Osteoblast (primary cell): ENCODE measurements around the gene PSTPIP1. TPM values are rescaled to one million over a fixed set of nuclear protein-coding genes. Genes with fewer than 3 reads are reported as not detected.

Experiments
- DNase-seq: peaks from one replicate; pipeline ENCODE4 v3.0.0; 2011; ENCODE audit warnings: low spot score, mixed read lengths; ENCODE audit not compliant: insufficient read length; ENCODE audit errors: missing footprints
- H2AFZ ChIP-seq: 2 replicates; pipeline ENCODE4 v1.6.0; 2011; ENCODE audit warnings: mild to moderate bottlenecking, low read length
- H3K27ac ChIP-seq: 2 replicates; pipeline ENCODE4 v1.5.1; 2011; ENCODE audit warnings: mild to moderate bottlenecking, low read depth, low read length, moderate library complexity
- H3K27me3 ChIP-seq: 2 replicates; pipeline ENCODE4 v1.6.0; 2012; ENCODE audit warnings: mild to moderate bottlenecking, control low read depth, inconsistent platforms, low read length, moderate library complexity; ENCODE audit not compliant: insufficient read depth
- H3K36me3 ChIP-seq: 2 replicates; pipeline ENCODE4 v1.5.1; 2011; ENCODE audit warnings: mild to moderate bottlenecking, low read length, control low read depth, moderate library complexity; ENCODE audit not compliant: insufficient read depth
- H3K4me1 ChIP-seq: 2 replicates; pipeline ENCODE4 v1.5.1; 2011; ENCODE audit warnings: mild to moderate bottlenecking, low read length, control low read depth, moderate library complexity; ENCODE audit not compliant: insufficient read depth
- H3K4me2 ChIP-seq: 2 replicates; pipeline ENCODE4 v1.6.0; 2011; ENCODE audit warnings: mild to moderate bottlenecking, low read length; ENCODE audit not compliant: insufficient read depth
- H3K4me3 ChIP-seq: fragments of 200-600 bp; sonication (generic); 3 replicates; pipeline ENCODE4 v1.5.1; 2012; ENCODE audit warnings: mild to moderate bottlenecking, low read length, inconsistent platforms; ENCODE audit not compliant: insufficient read depth
- H3K79me2 ChIP-seq: 2 replicates; pipeline ENCODE4 v1.6.0; 2012; ENCODE audit warnings: mild to moderate bottlenecking, low read length, control low read depth, inconsistent platforms; ENCODE audit not compliant: insufficient read depth
- H3K9me3 ChIP-seq: 2 replicates; pipeline ENCODE4 v1.5.1; 2011; ENCODE audit warnings: low read depth, low read length, control low read depth
- H4K20me1 ChIP-seq: 2 replicates; pipeline ENCODE4 v1.6.0; 2012; ENCODE audit warnings: mild to moderate bottlenecking, low read length, control low read depth; ENCODE audit not compliant: insufficient read depth
- total RNA-seq: library from RNA; depleted of rRNA; stranded (reverse); fragments of >200 nt; gene quantifications from 2 replicates; pipeline ENCODE4 v1.2.3, GENCODE V29; 2012
- TF ChIP-seq, protein P1 (sequence below): IDR thresholded peaks from 2 replicates; pipeline ENCODE4 v1.5.1; 2011; ENCODE audit warnings: mild to moderate bottlenecking, low read depth, low read length, moderate library complexity; ENCODE audit errors: extremely low read depth

The PSTPIP1 gene
- total RNA-seq, 1 donor: not detected

DNA sequence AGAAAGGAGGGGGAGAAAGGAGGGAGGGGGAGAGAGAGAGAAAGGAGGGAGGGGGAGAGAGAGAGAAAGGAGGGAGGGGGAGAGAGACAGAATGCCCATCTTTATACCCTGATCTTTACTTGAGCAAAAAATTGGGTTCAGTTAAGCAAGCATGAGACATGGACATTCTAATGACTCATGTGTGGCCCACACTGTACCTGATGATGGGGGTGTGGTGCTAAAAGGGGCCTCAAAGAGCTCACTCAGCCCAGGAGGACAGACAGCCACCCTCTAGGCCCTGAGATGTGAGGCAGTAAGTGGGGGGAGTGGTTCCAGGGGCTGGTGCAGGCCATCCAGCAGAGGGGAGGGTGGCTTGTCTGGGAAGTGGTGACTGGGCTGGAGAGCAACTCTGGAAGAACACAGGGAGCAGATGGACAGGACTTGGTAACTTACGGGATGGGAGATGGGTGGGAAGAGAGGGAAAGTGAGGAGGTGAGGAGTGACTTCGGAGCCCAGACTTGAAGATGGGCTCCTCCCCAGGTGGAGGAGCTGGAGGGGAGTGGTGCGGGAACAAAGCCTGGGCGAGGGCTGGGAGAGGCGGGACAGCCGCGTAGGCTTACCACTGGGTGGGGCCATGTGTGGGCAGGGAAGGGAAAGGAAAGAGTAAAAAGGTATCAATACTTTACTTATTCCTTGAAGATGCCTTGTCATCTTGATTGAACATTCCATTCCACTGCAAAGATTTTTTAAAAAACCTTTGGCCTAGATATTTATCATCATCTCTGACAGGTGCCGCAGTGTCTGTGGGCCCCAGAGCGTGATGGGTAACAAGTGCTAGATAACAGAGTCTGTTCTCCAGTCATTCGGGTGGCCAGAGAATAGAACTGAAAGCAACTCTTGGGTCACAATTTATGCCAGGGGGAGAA lies 43.6 kb downstream of the PSTPIP1 start:
- H3K27me3 ChIP-seq: no peaks in the 10 kb centered on the region
- peak; percentile 66 for DNase-seq
- H3K9me3 ChIP-seq: no peaks in the 10 kb centered on the region
- TF ChIP-seq, protein P1, sequence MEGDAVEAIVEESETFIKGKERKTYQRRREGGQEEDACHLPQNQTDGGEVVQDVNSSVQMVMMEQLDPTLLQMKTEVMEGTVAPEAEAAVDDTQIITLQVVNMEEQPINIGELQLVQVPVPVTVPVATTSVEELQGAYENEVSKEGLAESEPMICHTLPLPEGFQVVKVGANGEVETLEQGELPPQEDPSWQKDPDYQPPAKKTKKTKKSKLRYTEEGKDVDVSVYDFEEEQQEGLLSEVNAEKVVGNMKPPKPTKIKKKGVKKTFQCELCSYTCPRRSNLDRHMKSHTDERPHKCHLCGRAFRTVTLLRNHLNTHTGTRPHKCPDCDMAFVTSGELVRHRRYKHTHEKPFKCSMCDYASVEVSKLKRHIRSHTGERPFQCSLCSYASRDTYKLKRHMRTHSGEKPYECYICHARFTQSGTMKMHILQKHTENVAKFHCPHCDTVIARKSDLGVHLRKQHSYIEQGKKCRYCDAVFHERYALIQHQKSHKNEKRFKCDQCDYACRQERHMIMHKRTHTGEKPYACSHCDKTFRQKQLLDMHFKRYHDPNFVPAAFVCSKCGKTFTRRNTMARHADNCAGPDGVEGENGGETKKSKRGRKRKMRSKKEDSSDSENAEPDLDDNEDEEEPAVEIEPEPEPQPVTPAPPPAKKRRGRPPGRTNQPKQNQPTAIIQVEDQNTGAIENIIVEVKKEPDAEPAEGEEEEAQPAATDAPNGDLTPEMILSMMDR: no peak
- no peak overlapping the region for H2AFZ ChIP-seq
- H3K4me2 ChIP-seq: no peak overlapping the region
- peaks cover 10% of the 10 kb centered on the region for H3K36me3 ChIP-seq
- no peak overlapping the region for H3K4me3 ChIP-seq
- no peaks in the 10 kb centered on the region for H3K79me2 ChIP-seq
- no peaks in the 10 kb centered on the region for H4K20me1 ChIP-seq
- peaks cover 7% of the 10 kb centered on the region for H3K4me1 ChIP-seq
- no peak overlapping the region for H3K27ac ChIP-seq

DNA sequence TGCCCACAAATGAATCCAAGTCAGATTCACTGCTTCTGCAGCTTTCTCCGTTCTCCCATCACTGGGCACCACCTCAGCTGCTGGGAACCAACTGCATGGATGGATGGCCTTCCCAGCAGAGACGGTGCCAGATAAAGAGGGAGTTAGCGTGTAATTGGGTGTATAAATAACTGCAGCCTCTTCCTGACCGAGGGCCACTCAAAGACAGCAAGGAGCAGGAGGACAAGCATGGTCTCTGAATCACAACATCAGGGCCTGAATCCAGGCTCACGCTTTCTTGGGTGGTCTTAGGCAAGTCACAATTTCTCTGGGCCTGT lies 44.2 kb downstream of the PSTPIP1 start:
- H3K9me3 ChIP-seq: no peaks in the 10 kb centered on the region
- no peak for DNase-seq
- no peaks in the 10 kb centered on the region for H4K20me1 ChIP-seq
- H3K4me3 ChIP-seq: no peak overlapping the region
- H3K4me1 ChIP-seq: peaks cover 7% of the 10 kb centered on the region
- H3K27me3 ChIP-seq: no peaks in the 10 kb centered on the region
- no peaks in the 10 kb centered on the region for H3K79me2 ChIP-seq
- peaks cover 14% of the 10 kb centered on the region for H3K36me3 ChIP-seq
- TF ChIP-seq, protein P1: no peak
- no peak overlapping the region for H3K27ac ChIP-seq
- H2AFZ ChIP-seq: no peak overlapping the region
- H3K4me2 ChIP-seq: no peak overlapping the region

DNA sequence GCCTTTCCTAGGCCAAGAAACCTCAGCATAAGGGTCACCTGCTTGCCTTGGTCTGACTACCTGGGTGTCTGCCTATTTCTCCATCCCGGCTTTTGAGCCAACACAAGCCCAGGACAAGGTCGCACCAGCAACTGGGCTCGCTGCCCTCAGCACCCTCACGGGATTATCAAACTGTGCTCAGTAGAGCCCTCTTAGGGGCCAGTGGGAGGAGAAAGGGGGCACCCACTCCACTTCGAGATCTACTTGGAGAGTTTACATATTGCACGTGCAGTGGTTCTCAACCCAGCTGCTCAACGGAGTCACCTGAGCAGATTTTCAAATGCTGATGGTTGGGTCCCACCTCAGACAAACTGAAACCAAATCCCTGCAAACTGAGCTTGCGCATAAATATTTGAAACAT lies 44.9 kb downstream of the PSTPIP1 start:
- Histone ChIP-seq H3K27ac (no peak overlapping the region), H3K36me3 (peaks cover 17% of the 10 kb centered on the region), H3K79me2 (no peaks in the 10 kb centered on the region), H3K4me3 (no peak overlapping the region), H4K20me1 (no peaks in the 10 kb centered on the region), H3K9me3 (no peaks in the 10 kb centered on the region), H2AFZ (no peak overlapping the region), H3K4me2 (no peak overlapping the region), H3K4me1 (peaks cover 7% of the 10 kb centered on the region), H3K27me3 (no peaks in the 10 kb centered on the region)
- DNase-seq: no peak
- TF ChIP-seq, protein P1: no peak

DNA sequence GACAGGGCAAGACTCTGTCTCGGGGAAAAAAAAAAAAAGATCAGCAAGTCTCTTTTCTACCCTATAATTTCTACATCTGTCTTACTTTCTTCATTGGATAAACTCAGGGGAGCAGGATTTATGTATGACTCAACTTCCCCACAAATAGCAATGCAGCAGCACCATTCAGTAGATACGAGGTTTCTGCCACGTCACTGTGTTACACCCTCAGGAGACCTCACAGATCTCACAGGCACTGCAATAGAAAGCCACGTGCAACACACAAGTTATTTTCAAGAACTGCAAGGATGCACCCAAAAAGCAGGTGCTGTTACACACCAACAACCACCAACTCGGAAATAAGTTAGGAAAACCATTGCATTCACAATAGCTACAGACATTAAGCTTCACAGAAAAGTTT lies 45.7 kb downstream of the PSTPIP1 start:
- TF ChIP-seq, protein P1: no peak
- H3K9me3 ChIP-seq: no peaks in the 10 kb centered on the region
- H3K4me3 ChIP-seq: no peak overlapping the region
- H3K4me2 ChIP-seq: no peak overlapping the region
- H3K79me2 ChIP-seq: no peaks in the 10 kb centered on the region
- no peaks in the 10 kb centered on the region for H3K27me3 ChIP-seq
- H2AFZ ChIP-seq: no peak overlapping the region
- peak; percentile 96 for DNase-seq
- H3K4me1 ChIP-seq: peaks cover 7% of the 10 kb centered on the region
- H3K36me3 ChIP-seq: peaks cover 22% of the 10 kb centered on the region
- no peaks in the 10 kb centered on the region for H4K20me1 ChIP-seq
- H3K27ac ChIP-seq: peak overlapping the region; percentile 44
